Parathyroid adenoma (tissue), 2 donors: ENCODE data around the gene CSTB.

Experiments
- H2AFZ ChIP-seq: fragments of 300-600 bp; sonication (generic); one replicate; pipeline ENCODE4 v1.7.0; 2017; ENCODE audit warnings: antibody characterized with exemption, mild to moderate bottlenecking
- H3K27ac ChIP-seq: fragments of 300-600 bp; sonication (generic); one replicate; pipeline ENCODE4 v1.7.0; 2017
- H3K27me3 ChIP-seq: fragments of 300-600 bp; sonication (generic); one replicate; pipeline ENCODE4 v1.7.0; 2017; ENCODE audit warnings: low read length; ENCODE audit not compliant: control insufficient read depth, insufficient read depth
- H3K36me3 ChIP-seq: fragments of 300-600 bp; sonication (generic); one replicate; pipeline ENCODE4 v1.7.0; 2017; ENCODE audit warnings: low read length; ENCODE audit not compliant: control insufficient read depth, insufficient read depth
- H3K4me1 ChIP-seq: fragments of 300-600 bp; sonication (generic); one replicate; pipeline ENCODE4 v1.7.0; 2017; ENCODE audit warnings: control low read depth
- H3K4me2 ChIP-seq: fragments of 300-600 bp; sonication (generic); one replicate; pipeline ENCODE4 v1.7.0; 2017; ENCODE audit warnings: low read length
- H3K4me3 ChIP-seq: fragments of 300-600 bp; sonication (generic); one replicate; pipeline ENCODE4 v1.7.0; 2017; ENCODE audit warnings: low read depth, low read length
- H3K79me2 ChIP-seq: fragments of 300-600 bp; sonication (generic); one replicate; pipeline ENCODE4 v1.7.0; 2017; ENCODE audit warnings: control low read depth
- H3K9ac ChIP-seq: fragments of 300-600 bp; sonication (generic); one replicate; pipeline ENCODE4 v1.7.0; 2017; ENCODE audit warnings: mild to moderate bottlenecking
- H3K9me3 ChIP-seq: fragments of 300-600 bp; sonication (generic); one replicate; pipeline ENCODE4 v1.7.0; 2017; ENCODE audit warnings: low read length; ENCODE audit not compliant: control insufficient read depth
- CTCF ChIP-seq: fragments of 300-600 bp; sonication (generic); IDR thresholded peaks from one replicate; pipeline ENCODE4 v1.7.0; 2017; ENCODE audit warnings: antibody characterized with exemption, mild to moderate bottlenecking
- donor health status: primary hyperparathyroidism.

The CSTB gene

GRCh38 chr21:43735236-43736091, 40.6 kb downstream of the CSTB start:
- Histone ChIP-seq H2AFZ (no peak overlapping the region), H3K4me1 (no peaks in the 10 kb centered on the region), H3K9ac (no peak overlapping the region), H3K27ac (no peak overlapping the region), H3K4me2 (no peak overlapping the region), H3K9me3 (no peaks in the 10 kb centered on the region), H3K79me2 (no peaks in the 10 kb centered on the region), H3K4me3 (no peak overlapping the region), H3K27me3 (no peaks in the 10 kb centered on the region), H3K36me3 (no peaks in the 10 kb centered on the region)
- no peak for TF ChIP-seq CTCF

- Histone ChIP-seq H3K79me2 (no peaks in the 10 kb centered on the region), H3K9ac (no peak overlapping the region), H3K27me3 (no peaks in the 10 kb centered on the region), H3K9me3 (no peaks in the 10 kb centered on the region), H3K4me3 (no peak overlapping the region), H3K4me1 (no peaks in the 10 kb centered on the region), H3K36me3 (no peaks in the 10 kb centered on the region), H3K27ac (no peak overlapping the region), H2AFZ (no peak overlapping the region), H3K4me2 (no peak overlapping the region)
- TF ChIP-seq CTCF = no peak
Measured at GRCh38 chr21:43734928-43735229, 41.2 kb downstream of the CSTB start.

- H3K4me3 ChIP-seq = no peak overlapping the region
- H3K9me3 ChIP-seq = no peaks in the 10 kb centered on the region
- H3K4me1 ChIP-seq = no peaks in the 10 kb centered on the region
- H2AFZ ChIP-seq = no peak overlapping the region
- no peaks in the 10 kb centered on the region for H3K36me3 ChIP-seq
- no peak for TF ChIP-seq CTCF
- H3K9ac ChIP-seq = no peak overlapping the region
- H3K4me2 ChIP-seq = no peak overlapping the region
- no peak overlapping the region for H3K27ac ChIP-seq
- H3K27me3 ChIP-seq = no peaks in the 10 kb centered on the region
- H3K79me2 ChIP-seq = peaks cover 2% of the 10 kb centered on the region
Measured at GRCh38 chr21:43734131-43734927, 41.8 kb downstream of the CSTB start.

- H3K9ac ChIP-seq = no peak overlapping the region
- H3K4me3 ChIP-seq = no peak overlapping the region
- H2AFZ ChIP-seq = no peak overlapping the region
- no peak for TF ChIP-seq CTCF
- H3K27ac ChIP-seq = no peak overlapping the region
- H3K9me3 ChIP-seq = no peaks in the 10 kb centered on the region
- H3K27me3 ChIP-seq = no peaks in the 10 kb centered on the region
- no peaks in the 10 kb centered on the region for H3K4me1 ChIP-seq
- H3K36me3 ChIP-seq = no peaks in the 10 kb centered on the region
- H3K4me2 ChIP-seq = no peak overlapping the region
- H3K79me2 ChIP-seq = peaks cover 6% of the 10 kb centered on the region
Measured at GRCh38 chr21:43733529-43734071, 42.5 kb downstream of the CSTB start.
